PFSK-1 (cell line): ENCODE measurements around the gene ZFAND6.

Source experiments
- FOXP2 ChIP-seq: optimal IDR thresholded peaks from 2 replicates; pipeline ENCODE3; 2011; ENCODE audit warnings: borderline replicate concordance, control low read depth, inconsistent platforms; ENCODE audit not compliant: insufficient read depth; ENCODE audit errors: extremely low read length, extremely low read depth
- POLR2AphosphoS5 ChIP-seq: IDR thresholded peaks from 2 replicates; pipeline ENCODE4 v1.6.1; 2012; ENCODE audit warnings: low read depth, mild to moderate bottlenecking, control low read depth, low read length, moderate library complexity
- REST ChIP-seq, 2 experiments: IDR thresholded peaks; 2 replicates each; pipeline versions ENCODE4 v1.6.1 to v1.8.0; 2011 to 2012; ENCODE audit warnings: low read depth in 2 of 2, low read length in 2 of 2, control low read depth in 1 of 2, inconsistent platforms in 1 of 2, mild to moderate bottlenecking in 1 of 2, moderate library complexity in 1 of 2; ENCODE audit not compliant: insufficient read depth in 1 of 2
- SIN3A ChIP-seq: IDR thresholded peaks from 2 replicates; pipeline ENCODE4 v1.6.1; 2012; ENCODE audit warnings: mild to moderate bottlenecking, low read length, moderate library complexity, borderline replicate concordance; ENCODE audit not compliant: insufficient read depth
- TAF1 ChIP-seq: IDR thresholded peaks from 2 replicates; pipeline ENCODE4 v1.6.1; 2012; ENCODE audit warnings: low read length, control low read depth, borderline replicate concordance; ENCODE audit not compliant: insufficient read depth

The ZFAND6 gene

GRCh38 chr15:80041494-80042253 is 17.8 kb upstream of the ZFAND6 start:
- no peak for TF ChIP-seq REST (IDR thresholded peaks at IDR 0.05; ENCODE audit: insufficient read depth in 1 of 2, low read depth in 2 of 2, low read length in 2 of 2)

DNA sequence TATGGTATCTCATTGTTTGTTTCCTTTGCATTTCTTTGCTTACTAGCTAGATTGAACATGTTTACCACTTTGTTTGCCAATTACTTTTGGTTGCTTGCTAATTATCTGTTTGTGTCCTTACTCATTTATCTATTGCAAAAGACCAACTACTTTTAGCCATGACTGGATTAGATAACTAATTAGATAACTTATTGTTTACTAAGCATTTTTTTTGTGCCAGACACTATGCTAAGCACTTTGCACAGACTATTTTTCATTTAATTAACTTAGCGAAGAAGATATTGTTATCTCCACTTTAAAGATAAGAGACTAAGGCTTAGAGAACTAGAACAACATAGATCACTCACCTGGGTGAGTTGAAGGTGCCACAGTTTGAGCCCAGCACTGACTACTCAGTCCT is 16.9 kb upstream of the ZFAND6 start:
- TF ChIP-seq FOXP2 (no peak), REST (IDR thresholded peaks at IDR 0.05; ENCODE audit: insufficient read depth in 1 of 2, low read depth in 2 of 2, low read length in 2 of 2) (no peak), TAF1 (no peak), SIN3A (no peak), POLR2AphosphoS5 (no peak)

- TF ChIP-seq POLR2AphosphoS5 = no peak
- no peak for TF ChIP-seq SIN3A
- no peak for TF ChIP-seq TAF1
- TF ChIP-seq FOXP2 = no peak
- TF ChIP-seq REST (IDR thresholded peaks at IDR 0.05; ENCODE audit: insufficient read depth in 1 of 2, low read depth in 2 of 2, low read length in 2 of 2) = no peak
These were observed 10.4 kb upstream of the ZFAND6 start for GRCh38 chr15:80049046-80049445.

DNA sequence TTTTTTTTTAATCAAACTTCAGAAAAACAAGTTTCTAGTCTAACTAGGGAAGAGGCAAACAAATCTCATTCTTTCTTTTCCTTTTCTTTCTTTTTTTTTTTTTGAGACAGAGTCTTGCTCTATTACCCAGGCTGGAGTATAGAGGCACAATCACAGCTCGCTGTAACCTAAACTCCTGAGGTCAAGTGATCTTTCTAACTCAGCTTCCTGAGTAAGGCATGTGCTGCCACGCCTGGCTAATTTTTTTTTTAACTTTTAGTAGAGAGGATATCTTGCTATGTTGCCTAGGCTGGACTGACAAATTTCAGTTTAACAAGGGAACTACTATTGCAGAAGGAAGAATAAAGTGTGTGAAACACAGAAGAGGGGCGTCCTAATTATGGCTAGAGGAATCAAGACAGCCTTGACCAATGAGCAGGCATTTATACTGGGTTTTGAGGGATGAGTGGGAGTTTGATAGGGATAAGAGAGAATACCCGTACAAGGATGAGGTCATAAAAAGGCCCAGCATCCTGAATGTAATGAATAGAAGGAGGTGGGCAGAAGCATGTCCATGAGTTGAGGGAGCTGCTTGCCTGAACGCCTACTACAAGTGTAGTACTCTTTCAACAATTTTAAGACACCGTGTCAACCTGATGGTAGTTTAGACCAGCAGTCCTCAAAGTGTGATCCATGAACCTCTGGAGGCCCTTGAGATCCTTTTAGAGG is 6.7 kb upstream of the ZFAND6 start:
- TF ChIP-seq SIN3A (no peak), POLR2AphosphoS5 (no peak), REST (IDR thresholded peaks at IDR 0.05; ENCODE audit: insufficient read depth in 1 of 2, low read depth in 2 of 2, low read length in 2 of 2) (no peak), FOXP2 (no peak), TAF1 (no peak)

GRCh38 chr15:80055933-80056332 is 3.5 kb upstream of the ZFAND6 start:
- TF ChIP-seq REST (IDR thresholded peaks at IDR 0.05; ENCODE audit: insufficient read depth in 1 of 2, low read depth in 2 of 2, low read length in 2 of 2) = no peak
- no peak for TF ChIP-seq SIN3A
- TF ChIP-seq TAF1 = no peak
- no peak for TF ChIP-seq POLR2AphosphoS5
- no peak for TF ChIP-seq FOXP2
